C4-2B (cell line): Measurements from ENCODE around the gene STEAP1B.

Source experiments
- ZFX ChIP-seq: fragments of 450-650 bp; IDR thresholded peaks from 2 replicates; pipeline ENCODE4 v1.6.1; 2017
- TF ChIP-seq, protein P1 (sequence below): fragments of 450-650 bp; conservative IDR thresholded peaks from 2 replicates; pipeline ENCODE4 v1.5.1; 2017; ENCODE audit warnings: mild to moderate bottlenecking

DNA sequence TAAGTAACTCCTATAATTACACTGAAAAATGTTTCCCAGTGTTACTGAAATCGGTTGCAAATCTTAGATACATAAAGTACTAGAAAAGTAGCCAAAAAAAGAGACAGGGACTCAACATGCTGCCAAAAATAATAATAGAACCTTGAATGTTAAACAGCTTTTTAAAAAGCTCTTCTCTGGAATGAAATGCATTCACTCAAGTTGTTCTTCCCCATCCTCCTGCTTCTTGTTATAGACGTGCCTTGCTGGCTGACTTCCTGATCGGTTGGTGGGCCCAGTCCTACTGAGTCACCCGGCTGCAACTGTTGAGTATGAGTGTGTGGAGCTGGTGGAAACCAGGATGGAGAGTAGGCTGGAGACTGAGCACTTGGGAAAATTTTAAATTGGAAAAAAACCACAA lies 112.4 kb downstream of the STEAP1B start:
- TF ChIP-seq, protein P1, sequence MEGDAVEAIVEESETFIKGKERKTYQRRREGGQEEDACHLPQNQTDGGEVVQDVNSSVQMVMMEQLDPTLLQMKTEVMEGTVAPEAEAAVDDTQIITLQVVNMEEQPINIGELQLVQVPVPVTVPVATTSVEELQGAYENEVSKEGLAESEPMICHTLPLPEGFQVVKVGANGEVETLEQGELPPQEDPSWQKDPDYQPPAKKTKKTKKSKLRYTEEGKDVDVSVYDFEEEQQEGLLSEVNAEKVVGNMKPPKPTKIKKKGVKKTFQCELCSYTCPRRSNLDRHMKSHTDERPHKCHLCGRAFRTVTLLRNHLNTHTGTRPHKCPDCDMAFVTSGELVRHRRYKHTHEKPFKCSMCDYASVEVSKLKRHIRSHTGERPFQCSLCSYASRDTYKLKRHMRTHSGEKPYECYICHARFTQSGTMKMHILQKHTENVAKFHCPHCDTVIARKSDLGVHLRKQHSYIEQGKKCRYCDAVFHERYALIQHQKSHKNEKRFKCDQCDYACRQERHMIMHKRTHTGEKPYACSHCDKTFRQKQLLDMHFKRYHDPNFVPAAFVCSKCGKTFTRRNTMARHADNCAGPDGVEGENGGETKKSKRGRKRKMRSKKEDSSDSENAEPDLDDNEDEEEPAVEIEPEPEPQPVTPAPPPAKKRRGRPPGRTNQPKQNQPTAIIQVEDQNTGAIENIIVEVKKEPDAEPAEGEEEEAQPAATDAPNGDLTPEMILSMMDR = no peak
- no peak for TF ChIP-seq ZFX
